Activated naive CD8-positive, alpha-beta T cell treated with anti-CD3 and anti-CD28 coated beads, Interleukin-2, amount 50 U/mL, for 24 hours (primary cell): ENCODE measurements around the gene TGFBR2.
A peak's percentile ranks its signal among the peaks of the same experiment; 100 is the strongest.

Experiments
- ATAC-seq: fragments of 150-1000 bp; cut with Tn5 transposase; one replicate; pipeline ENCODE4 v1.10.0; 2021
- DNase-seq: peaks from one replicate; pipeline ENCODE4 v3.0.0; 2021
- H3K27ac Mint-ChIP-seq: one replicate; pipeline ENCODE4 v1.8.0; 2021; ENCODE audit warnings: mild to moderate bottlenecking, mixed read lengths
- H3K27me3 Mint-ChIP-seq: one replicate; pipeline ENCODE4 v1.8.0; 2021; ENCODE audit warnings: mixed read lengths
- H3K36me3 Mint-ChIP-seq: one replicate; pipeline ENCODE4 v1.8.0; 2021; ENCODE audit warnings: low read depth, mixed read lengths
- H3K4me1 Mint-ChIP-seq: one replicate; pipeline ENCODE4 v1.8.0; 2021; ENCODE audit warnings: mixed read lengths
- H3K4me3 Mint-ChIP-seq: one replicate; pipeline ENCODE4 v1.8.0; 2021; ENCODE audit warnings: mild to moderate bottlenecking, moderate library complexity, mixed read lengths
- H3K9me3 Mint-ChIP-seq: one replicate; pipeline ENCODE4 v1.8.0; 2021; ENCODE audit warnings: mixed read lengths

The TGFBR2 gene

GRCh38 chr3:30712991-30713390 lies 106.6 kb downstream of the TGFBR2 start:
- Mint-ChIP-seq H3K36me3 (no peaks in the 10 kb centered on the region), H3K4me1 (peaks cover 15% of the 10 kb centered on the region), H3K27me3 (no peaks in the 10 kb centered on the region), H3K9me3 (no peaks in the 10 kb centered on the region), H3K4me3 (no peak overlapping the region), H3K27ac (no peak overlapping the region)
- ATAC-seq (no peak), DNase-seq (no peak)

- no peak overlapping the region for H3K4me3 Mint-ChIP-seq
- DNase-seq = no peak
- no peaks in the 10 kb centered on the region for H3K27me3 Mint-ChIP-seq
- H3K9me3 Mint-ChIP-seq = no peaks in the 10 kb centered on the region
- H3K27ac Mint-ChIP-seq = no peak overlapping the region
- H3K36me3 Mint-ChIP-seq = no peaks in the 10 kb centered on the region
- no peak for ATAC-seq
- peaks cover 8% of the 10 kb centered on the region for H3K4me1 Mint-ChIP-seq
Observed at GRCh38 chr3:30713885-30714503, 107.6 kb downstream of the TGFBR2 start.

- Mint-ChIP-seq H3K36me3 (no peaks in the 10 kb centered on the region), H3K9me3 (peaks cover 3% of the 10 kb centered on the region), H3K4me3 (no peak overlapping the region), H3K27me3 (no peaks in the 10 kb centered on the region), H3K4me1 (no peaks in the 10 kb centered on the region), H3K27ac (no peak overlapping the region)
- DNase-seq (no peak), ATAC-seq (no peak)
Observed at GRCh38 chr3:30719536-30719935, 113.1 kb downstream of the TGFBR2 start.

- ATAC-seq = no peak
- Mint-ChIP-seq H3K36me3 (no peaks in the 10 kb centered on the region), H3K4me1 (peaks cover 4% of the 10 kb centered on the region), H3K27me3 (no peaks in the 10 kb centered on the region), H3K27ac (no peak overlapping the region), H3K4me3 (no peak overlapping the region), H3K9me3 (peaks cover 14% of the 10 kb centered on the region)
- DNase-seq = no peak
Observed at GRCh38 chr3:30720586-30721313, 114.3 kb downstream of the TGFBR2 start.

- H3K4me3 Mint-ChIP-seq = no peak overlapping the region
- peaks cover 4% of the 10 kb centered on the region for H3K4me1 Mint-ChIP-seq
- no peaks in the 10 kb centered on the region for H3K36me3 Mint-ChIP-seq
- DNase-seq = no peak
- H3K27ac Mint-ChIP-seq = no peak overlapping the region
- H3K9me3 Mint-ChIP-seq = peaks cover 14% of the 10 kb centered on the region
- no peak for ATAC-seq
- no peaks in the 10 kb centered on the region for H3K27me3 Mint-ChIP-seq
Observed at GRCh38 chr3:30721314-30721634, 114.9 kb downstream of the TGFBR2 start.

GRCh38 chr3:30723211-30723610 lies 116.8 kb downstream of the TGFBR2 start:
- no peak for DNase-seq
- Mint-ChIP-seq H3K36me3 (no peaks in the 10 kb centered on the region), H3K27ac (no peak overlapping the region), H3K4me1 (peaks cover 4% of the 10 kb centered on the region), H3K27me3 (no peaks in the 10 kb centered on the region), H3K4me3 (no peak overlapping the region), H3K9me3 (peaks cover 14% of the 10 kb centered on the region)
- no peak for ATAC-seq

- no peak for ATAC-seq
- Mint-ChIP-seq H3K9me3 (peaks cover 14% of the 10 kb centered on the region), H3K4me3 (no peak overlapping the region), H3K27ac (no peak overlapping the region), H3K4me1 (peaks cover 15% of the 10 kb centered on the region), H3K36me3 (no peaks in the 10 kb centered on the region), H3K27me3 (no peaks in the 10 kb centered on the region)
- no peak for DNase-seq
Observed at GRCh38 chr3:30724863-30725262, 118.5 kb downstream of the TGFBR2 start.

- no peaks in the 10 kb centered on the region for H3K36me3 Mint-ChIP-seq
- no peaks in the 10 kb centered on the region for H3K27me3 Mint-ChIP-seq
- ATAC-seq (no peak), DNase-seq (no peak)
- H3K9me3 Mint-ChIP-seq = peaks cover 14% of the 10 kb centered on the region
- H3K4me1 Mint-ChIP-seq = peaks cover 35% of the 10 kb centered on the region
- H3K4me3 Mint-ChIP-seq = no peak overlapping the region
- H3K27ac Mint-ChIP-seq = no peak overlapping the region
Observed at GRCh38 chr3:30728143-30728542, 121.7 kb downstream of the TGFBR2 start.

GRCh38 chr3:30729512-30729911 lies 123.1 kb downstream of the TGFBR2 start:
- no peak overlapping the region for H3K4me3 Mint-ChIP-seq
- no peak overlapping the region for H3K27ac Mint-ChIP-seq
- H3K36me3 Mint-ChIP-seq = no peaks in the 10 kb centered on the region
- peaks cover 44% of the 10 kb centered on the region for H3K4me1 Mint-ChIP-seq
- H3K9me3 Mint-ChIP-seq = peaks cover 12% of the 10 kb centered on the region
- ATAC-seq (no peak), DNase-seq (no peak)
- H3K27me3 Mint-ChIP-seq = no peaks in the 10 kb centered on the region

- ATAC-seq (no peak), DNase-seq (no peak)
- Mint-ChIP-seq H3K9me3 (peaks cover 8% of the 10 kb centered on the region), H3K27ac (no peak overlapping the region), H3K4me1 (peaks cover 48% of the 10 kb centered on the region), H3K36me3 (no peaks in the 10 kb centered on the region), H3K27me3 (no peaks in the 10 kb centered on the region), H3K4me3 (no peak overlapping the region)
Observed at GRCh38 chr3:30729936-30730335, 123.5 kb downstream of the TGFBR2 start.

GRCh38 chr3:30730967-30731366 lies 124.6 kb downstream of the TGFBR2 start:
- Mint-ChIP-seq H3K36me3 (no peaks in the 10 kb centered on the region), H3K27ac (no peak overlapping the region), H3K4me3 (no peak overlapping the region), H3K27me3 (no peaks in the 10 kb centered on the region), H3K4me1 (peaks cover 45% of the 10 kb centered on the region), H3K9me3 (no peaks in the 10 kb centered on the region)
- ATAC-seq (no peak), DNase-seq (no peak)

- no peak for ATAC-seq
- Mint-ChIP-seq H3K4me1 (peaks cover 52% of the 10 kb centered on the region), H3K4me3 (no peak overlapping the region), H3K9me3 (no peaks in the 10 kb centered on the region), H3K36me3 (no peaks in the 10 kb centered on the region), H3K27me3 (no peaks in the 10 kb centered on the region), H3K27ac (no peak overlapping the region)
- no peak for DNase-seq
Observed at GRCh38 chr3:30733209-30733608, 126.8 kb downstream of the TGFBR2 start.

GRCh38 chr3:30733696-30734095 lies 127.3 kb downstream of the TGFBR2 start:
- ATAC-seq (no peak), DNase-seq (no peak)
- Mint-ChIP-seq H3K27ac (peak overlapping the region; percentile 29), H3K27me3 (no peaks in the 10 kb centered on the region), H3K9me3 (no peaks in the 10 kb centered on the region), H3K4me3 (peak overlapping the region; percentile 54), H3K36me3 (no peaks in the 10 kb centered on the region), H3K4me1 (peaks cover 56% of the 10 kb centered on the region)

GRCh38 chr3:30737743-30738499 lies 131.5 kb downstream of the TGFBR2 start:
- DNase-seq (no peak), ATAC-seq (peak; percentile 40)
- H3K4me3 Mint-ChIP-seq = no peak overlapping the region
- H3K27me3 Mint-ChIP-seq = no peaks in the 10 kb centered on the region
- H3K9me3 Mint-ChIP-seq = no peaks in the 10 kb centered on the region
- H3K36me3 Mint-ChIP-seq = no peaks in the 10 kb centered on the region
- H3K27ac Mint-ChIP-seq = no peak overlapping the region
- H3K4me1 Mint-ChIP-seq = peaks cover 36% of the 10 kb centered on the region

- H3K27ac Mint-ChIP-seq = no peak overlapping the region
- DNase-seq (no peak), ATAC-seq (no peak)
- H3K27me3 Mint-ChIP-seq = no peaks in the 10 kb centered on the region
- peaks cover 41% of the 10 kb centered on the region for H3K4me1 Mint-ChIP-seq
- no peaks in the 10 kb centered on the region for H3K36me3 Mint-ChIP-seq
- no peak overlapping the region for H3K4me3 Mint-ChIP-seq
- H3K9me3 Mint-ChIP-seq = no peaks in the 10 kb centered on the region
Observed at GRCh38 chr3:30738605-30739004, 132.2 kb downstream of the TGFBR2 start.
